Left kidney (tissue), 2 donors: ENCODE measurements around the gene LRIG1. TPM values are rescaled to one million over a fixed set of nuclear protein-coding genes. Genes with fewer than 3 reads are reported as not detected.

Experiments
- DNase-seq: peaks from one replicate; pipeline ENCODE4 v3.0.0-alpha.2; 2013
- polyA plus RNA-seq: library from polyadenylated mRNA; unstranded; fragments of 120-200 nt; gene quantifications from one replicate; pipeline ENCODE4 v1.2.1, GENCODE V29; 2013; ENCODE audit not compliant: insufficient read length

Gene LRIG1
- polyA plus RNA-seq, 1 donor, result 25.8 TPM

DNA sequence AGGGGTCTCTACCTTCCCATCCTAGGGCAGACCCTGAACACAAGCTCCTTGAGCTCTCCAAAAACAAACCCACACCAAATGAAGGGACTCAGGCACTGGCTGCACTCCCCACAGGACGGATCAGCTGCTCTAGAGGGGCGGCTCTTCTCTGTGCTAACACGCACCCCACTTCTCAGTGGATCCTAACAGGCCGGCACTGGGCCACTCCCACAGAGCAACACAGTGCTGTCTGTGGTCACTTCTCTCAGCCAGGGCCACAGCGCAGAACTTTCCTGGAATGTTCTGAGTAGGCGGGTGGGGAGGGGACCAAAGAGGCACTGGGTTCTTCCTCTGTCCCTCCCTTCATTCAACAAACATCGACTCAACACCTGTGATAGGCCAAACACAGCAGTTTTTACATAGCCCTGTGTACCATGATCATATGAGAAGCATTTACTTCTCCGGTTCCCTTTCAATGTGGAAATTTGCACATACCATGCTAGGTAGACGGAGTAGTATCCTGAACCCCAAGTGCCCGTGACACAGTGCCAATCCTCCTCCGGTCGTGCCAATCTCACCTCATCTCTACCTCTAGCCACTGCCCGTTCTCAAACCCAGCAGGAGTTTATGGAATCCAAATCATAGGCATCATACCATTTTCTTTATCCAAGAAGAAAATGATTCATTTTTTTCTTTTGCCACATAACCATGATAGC lies 98.1 kb downstream of the LRIG1 start:
- no peak for DNase-seq

DNA sequence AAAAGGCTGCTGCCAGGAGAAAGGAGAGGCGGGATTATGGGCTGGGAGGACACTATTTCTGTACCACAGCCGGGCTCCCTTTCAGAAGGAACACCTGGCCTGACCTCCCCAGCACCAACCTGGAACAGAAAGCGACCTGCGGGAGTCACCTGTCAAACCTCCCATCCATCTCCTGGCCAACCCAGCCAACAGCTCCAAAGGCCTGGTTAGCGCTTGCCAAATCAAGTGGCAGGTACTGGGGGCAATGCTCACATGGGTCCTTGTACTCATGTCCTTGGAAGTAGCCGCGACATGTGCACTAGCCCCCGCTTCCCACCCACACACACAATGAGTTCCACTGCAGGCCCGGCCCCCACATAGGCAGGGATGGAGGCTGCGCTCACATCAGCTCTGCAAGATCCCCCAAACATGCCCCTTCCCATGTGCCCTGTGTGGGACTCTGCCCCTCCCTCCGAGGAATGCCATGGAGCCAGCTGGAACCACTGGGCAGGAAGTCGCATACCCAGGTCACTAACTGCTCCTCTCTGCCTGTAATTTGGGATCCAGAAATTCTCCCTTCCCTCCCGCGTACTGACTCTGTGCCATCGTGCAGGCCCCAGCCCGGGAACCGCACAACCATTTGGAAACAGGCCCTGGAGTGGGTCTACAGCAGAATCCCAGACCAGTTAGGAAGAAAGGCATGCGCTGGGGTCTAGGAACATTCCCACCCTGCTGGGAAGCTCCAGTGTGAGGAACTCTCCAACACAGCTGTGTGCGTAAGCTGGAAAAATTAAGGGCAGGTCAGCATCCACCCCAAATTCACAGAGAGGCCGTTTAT lies 98.9 kb downstream of the LRIG1 start:
- DNase-seq, result no peak

DNA sequence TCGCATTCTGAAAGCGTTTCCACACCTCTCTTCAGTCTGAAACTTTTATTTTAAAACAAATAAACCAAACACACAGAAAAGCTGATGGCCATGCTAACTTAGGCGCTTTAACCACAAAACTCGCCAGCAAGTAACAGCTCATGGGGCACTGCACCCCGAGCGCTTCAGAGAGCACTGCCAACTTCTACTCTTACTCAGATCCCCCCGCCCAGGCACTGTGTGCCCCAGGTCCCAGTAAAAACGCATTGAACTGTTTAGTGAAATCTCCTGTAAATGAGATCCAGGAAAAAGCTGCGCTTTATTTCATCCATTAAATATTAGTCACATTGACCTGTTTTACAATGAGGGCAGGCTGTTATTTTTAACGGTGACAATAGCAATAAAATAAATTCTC lies 99.7 kb downstream of the LRIG1 start:
- DNase-seq, result no peak

DNA sequence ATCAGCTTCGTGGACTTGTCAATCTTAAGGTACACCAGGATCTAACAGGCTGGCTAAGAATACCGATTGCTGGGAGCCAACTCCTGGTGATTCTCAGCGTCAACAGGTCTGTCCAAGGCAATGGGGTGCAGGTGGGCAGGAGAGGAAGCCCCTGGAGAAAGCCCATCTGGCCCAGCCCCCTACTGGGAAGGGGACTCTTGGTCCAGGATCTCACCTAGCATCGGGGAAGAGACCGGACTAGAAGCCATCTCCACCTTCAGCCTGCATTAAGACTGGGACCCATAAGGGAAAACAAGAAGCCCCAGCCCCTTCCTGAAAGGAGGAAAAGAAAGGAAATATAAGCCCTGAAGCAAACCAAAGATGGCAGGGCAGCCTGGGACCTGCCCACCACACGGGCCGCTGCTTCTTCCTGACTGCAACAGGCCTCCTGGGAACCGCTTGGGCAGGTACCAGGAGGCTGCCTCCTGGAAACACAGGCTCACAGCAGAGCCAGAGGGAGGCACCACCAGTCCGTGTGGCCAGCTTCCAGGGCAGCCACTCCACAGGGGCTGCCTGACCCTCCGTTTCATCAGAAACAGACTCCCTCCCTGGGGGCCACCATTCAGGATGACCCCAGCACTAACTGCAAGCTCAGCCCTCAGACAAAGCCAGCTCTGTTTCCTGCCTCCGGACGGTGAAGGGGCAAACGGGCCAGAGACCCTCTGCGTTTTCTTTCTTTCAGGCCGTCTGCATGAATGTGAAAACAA lies 100.2 kb downstream of the LRIG1 start:
- no peak for DNase-seq

DNA sequence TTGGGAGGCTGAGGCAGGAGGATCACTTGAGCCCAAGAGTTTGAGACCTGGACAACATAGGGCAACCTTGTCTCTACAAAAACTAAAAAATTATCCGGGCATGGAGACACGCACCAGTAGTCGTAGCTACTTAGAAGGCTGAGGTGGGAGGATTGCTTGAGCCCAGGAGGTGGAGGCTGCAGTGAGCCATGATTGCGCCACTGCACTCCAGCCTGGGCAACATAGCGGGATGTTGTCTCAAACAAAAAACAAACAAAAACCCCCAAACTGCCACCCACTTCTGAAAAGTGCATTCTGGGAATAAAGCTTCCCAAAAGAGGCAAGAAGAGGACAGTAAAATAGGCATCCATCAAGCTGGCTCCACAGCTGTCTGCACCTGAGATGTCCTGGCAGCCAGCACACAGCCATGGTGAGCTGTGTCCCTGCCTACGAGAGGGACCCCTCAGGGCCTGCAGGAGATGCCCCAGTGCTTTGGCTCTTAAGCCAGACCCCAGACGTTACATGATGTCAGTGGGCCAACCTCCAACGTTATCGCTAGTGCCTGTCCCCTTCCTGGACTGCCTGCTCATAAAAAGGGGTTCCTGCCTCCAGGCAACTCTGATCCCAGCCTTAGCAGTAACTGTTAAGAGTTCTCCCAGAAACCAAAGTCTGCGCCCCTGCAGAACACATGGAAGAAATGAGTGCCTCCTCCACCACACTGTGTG lies 101.1 kb downstream of the LRIG1 start:
- no peak for DNase-seq

DNA sequence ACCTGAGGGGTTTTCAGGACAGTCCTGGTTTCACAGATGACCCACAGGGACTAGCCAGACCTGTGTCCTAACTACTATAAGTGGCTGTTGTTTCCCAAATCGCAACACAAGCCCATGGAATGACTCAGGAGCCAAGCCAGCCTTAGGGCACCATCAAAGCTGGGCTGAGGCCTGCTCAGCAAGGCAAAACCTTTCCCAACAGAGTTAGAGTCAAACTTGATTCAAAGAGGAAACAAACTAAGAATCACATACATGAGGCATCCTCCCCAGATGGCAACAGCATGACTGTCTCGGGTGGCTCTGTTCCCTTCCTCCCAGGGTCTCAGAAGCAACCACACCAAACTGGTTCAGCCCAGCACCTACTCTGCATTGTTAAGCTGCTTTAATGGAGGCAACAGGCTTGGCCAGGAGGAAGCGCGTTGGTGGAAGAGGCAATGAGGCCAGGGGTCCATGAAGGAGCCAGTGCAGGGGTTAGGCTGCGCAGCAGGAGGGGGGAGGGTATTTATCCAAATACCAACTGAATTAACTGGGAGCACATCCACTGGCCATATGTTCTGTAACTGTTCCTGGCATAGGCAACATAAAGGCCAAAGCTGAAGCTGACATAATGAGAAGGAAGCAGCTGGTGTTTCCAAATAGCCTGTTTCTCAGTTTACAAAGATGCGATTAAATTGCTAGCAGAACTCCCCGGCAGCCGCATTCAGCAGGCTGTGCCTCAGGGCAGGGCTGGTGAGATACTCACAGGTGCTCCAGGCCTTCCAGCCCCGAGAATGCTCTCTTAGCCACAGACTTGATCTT lies 102.4 kb downstream of the LRIG1 start:
- DNase-seq, result no peak

DNA sequence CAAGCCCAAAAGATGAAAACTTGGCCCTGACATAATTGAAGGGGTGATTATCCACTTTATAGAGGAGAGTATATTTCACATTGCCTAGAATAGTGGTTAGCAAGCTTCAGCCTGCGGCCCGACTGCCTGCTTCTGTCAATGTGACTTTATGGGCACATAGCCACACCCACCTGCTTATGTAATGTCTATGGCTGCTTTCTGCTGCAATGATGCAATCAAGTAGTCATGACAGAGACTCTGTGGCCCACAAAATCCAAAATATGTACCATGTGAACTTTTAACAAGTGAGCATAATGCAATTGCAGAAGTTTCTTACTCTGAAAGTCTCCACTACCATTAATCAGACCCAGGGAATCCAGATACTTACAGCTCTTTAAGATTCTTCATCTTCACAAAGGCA lies 103.1 kb downstream of the LRIG1 start:
- DNase-seq, result no peak

DNA sequence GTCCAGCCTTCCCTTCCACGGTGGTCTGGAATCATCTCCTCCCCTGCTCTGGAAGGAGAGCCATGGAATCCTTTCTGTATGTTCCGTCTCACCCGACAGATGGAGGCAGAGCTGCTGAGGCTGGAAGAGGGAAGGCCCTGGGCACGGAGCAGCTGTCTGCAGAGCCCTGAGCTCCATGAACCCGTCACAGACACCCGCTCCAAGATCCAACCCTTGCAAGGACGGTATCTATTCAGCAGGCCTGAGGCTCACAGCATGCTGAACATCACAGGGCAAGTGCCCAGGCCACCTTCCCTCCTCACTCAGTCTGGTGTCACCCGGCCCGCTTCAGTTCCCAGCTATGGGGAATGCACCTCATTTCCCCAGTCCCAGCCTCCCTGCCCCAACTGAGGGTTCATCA lies 103.9 kb downstream of the LRIG1 start:
- DNase-seq, result no peak

DNA sequence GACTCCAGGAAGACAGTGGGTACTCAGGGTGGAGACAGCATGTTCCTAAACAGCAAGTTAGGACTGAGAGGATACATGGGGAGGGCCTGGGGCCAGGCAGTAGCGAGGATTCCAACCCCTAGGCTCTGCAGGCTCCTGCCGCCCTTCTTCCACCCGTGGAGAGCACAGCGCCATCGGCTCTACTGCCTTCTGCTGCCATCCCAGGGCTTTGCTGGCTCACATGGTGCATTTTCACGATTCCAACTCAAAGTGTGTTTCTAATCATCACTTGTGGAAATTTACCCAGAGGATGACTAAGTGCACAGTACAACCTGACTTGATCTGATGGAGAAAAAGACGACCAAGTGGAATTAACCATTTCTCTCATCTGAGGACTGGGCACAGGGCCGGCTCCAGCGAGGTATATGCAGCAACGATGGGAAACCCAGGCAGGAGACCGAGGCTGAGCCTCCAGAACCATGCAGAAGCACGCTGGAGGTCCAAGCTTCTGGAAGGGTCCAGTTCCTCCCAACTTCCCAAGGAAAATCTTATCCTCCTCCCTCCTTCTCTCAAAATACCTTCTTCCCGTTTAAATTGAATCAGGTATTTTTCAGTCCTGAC lies 104.6 kb downstream of the LRIG1 start:
- DNase-seq, result no peak

DNA sequence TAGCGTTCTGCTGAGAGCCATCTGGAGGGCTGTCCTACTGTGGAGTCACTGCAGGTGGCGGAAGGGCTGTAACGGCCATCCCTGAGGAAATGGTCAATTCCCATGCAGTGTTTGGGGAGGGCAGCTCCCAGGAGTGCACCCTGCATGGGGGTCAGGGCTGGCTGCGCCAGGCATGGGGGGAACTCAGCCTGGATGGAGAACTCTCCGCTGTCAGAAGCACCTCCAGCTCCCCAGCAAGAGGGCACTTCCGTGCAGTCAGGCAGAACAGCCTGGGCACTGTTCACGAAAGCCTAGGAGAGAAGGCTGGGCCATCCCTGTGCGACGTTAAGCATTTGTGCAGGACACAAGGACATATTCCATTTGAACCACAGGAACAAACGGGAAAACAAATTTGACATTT lies 105.2 kb downstream of the LRIG1 start:
- DNase-seq, result no peak

DNA sequence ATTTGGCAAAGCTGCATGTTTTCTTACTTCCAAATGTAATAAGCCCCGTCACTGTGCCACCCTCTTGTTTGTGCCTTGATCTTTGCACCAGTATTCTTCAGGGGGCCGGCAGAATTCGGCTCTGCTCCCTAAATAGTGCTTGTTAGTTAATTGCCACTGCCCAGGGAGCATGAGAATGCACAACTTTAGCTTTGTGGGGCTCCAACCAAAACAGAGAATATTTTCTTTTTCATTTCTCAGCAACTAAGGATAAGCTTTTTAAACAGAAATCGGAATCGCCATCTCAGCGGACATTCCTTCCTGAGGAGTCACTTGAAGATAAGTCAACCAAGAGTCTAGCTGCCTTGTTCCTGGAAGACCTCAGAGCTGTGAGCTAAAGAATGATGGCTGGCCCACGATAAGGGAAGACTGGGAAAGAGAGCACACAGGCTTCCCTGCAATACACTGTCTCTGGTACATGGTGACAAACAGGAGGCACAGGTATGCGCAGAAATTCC lies 106.0 kb downstream of the LRIG1 start:
- no peak for DNase-seq

DNA sequence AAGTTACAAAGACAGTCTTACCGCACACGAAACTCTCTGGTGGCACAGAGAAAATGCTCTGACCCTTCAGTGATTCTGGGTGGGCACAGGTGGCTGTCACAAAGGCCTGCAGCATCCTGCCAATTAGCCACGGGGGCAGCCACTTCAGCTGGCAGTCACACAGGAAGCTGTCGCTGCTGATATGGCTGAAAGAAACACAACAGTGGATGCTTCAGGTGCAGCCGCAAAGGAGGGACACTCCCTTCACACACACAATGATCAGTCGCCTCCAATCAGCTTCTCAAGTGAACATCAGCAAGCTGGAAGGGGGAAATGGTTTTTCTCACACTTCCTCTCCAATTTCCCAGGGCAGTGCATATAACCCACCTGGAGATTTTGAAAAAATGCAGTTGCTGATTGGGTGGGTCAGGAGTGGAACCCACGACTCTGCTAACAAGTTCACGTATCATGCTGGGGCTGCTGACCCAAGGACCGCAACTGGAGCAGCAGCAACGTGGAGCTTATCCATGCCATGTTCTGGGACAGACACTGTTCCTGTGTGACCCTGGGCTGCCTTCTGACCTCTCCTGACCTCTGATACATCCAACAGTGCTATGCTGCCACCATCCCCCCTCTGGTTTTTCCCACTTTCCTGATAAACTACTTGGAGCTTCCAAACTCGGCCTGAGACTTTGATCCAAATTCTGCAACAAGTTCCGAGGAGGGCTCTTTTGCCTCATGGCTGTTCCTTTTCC lies 106.6 kb downstream of the LRIG1 start:
- DNase-seq, result no peak

DNA sequence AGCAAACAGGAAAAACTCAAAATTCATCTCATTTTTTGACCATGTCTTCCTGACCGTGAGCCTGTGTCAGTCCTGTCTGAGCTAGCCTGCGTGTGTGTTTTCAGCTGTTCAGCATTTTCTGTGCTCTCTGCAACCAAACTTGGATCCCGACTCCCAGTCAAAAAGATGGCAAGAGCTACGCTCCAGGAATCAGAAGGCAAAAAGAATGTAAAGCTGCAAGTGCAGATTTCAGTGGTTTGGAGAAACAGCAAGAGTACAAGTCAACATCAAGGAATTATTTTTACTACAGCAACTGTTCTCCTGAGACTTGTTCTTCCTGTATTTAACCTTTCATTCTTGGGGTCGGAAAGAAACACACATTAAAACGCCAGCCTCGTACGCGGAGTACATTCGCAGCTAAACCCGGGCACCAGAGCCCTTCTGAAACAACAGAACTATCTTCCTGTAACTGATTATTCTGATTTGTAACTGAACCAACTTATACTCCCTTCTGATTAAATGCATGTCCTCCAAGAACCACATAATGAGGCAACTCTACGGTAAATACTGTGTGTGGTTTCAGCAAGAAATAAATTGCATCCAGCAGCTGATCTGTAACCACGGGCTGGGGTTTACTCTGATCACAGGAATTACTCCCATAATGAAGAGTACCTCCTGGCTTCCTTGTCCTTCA lies 107.4 kb downstream of the LRIG1 start:
- DNase-seq, result no peak

DNA sequence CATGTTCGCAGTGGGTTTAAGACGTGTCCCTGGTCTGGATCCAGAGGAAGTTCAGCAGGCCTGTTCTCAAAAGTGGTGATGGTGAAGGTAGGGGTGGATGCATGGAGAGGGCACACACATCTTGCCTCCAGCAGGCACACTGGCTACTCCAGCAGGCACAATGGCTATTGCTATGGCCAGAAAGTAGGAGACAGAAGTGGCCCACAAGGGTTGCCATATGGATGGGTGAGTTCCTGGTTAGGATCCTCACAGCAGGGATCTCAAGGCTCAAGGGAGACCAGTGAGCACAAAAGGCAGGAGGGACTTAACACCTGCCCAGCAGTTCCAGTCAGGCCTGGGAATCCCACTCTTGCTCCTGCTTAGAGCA lies 107.9 kb downstream of the LRIG1 start:
- no peak for DNase-seq

DNA sequence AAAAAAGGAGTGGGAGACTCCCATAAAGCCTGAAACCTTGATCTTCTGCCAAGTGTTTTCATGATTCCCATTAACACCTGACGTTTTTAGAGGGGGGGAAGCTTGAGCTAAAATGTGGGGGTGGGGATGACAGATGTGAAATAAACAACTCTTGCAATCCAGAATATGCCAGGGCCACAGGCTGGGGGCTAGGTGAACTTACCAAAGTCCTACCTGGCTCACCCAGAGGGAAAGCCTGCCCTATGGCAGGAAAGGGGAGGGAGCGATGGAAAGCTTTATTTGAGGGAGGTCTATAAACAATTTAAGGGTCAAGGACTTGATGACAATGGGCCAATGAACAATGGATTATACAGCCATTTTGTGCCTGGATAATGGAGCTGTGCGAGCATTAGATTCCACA lies 108.3 kb downstream of the LRIG1 start:
- DNase-seq, result no peak

DNA sequence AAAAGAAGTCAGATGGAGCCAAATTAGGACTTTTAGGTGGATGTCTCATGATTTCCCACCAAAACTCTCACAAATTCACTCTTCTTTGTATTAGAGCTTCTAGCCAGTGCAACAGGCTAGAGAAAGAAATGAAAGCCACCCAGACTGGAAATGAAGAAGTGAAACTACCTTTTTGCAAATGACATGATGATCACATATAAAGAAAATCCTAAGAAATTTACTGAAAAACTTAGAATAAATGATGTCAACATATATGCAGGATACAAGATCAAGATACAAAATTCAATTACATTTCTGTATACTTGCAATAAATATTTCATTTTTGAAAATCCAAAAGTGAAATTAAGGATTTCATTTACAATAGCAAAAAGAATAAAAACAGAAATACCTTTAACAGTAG lies 110.8 kb downstream of the LRIG1 start:
- no peak for DNase-seq

DNA sequence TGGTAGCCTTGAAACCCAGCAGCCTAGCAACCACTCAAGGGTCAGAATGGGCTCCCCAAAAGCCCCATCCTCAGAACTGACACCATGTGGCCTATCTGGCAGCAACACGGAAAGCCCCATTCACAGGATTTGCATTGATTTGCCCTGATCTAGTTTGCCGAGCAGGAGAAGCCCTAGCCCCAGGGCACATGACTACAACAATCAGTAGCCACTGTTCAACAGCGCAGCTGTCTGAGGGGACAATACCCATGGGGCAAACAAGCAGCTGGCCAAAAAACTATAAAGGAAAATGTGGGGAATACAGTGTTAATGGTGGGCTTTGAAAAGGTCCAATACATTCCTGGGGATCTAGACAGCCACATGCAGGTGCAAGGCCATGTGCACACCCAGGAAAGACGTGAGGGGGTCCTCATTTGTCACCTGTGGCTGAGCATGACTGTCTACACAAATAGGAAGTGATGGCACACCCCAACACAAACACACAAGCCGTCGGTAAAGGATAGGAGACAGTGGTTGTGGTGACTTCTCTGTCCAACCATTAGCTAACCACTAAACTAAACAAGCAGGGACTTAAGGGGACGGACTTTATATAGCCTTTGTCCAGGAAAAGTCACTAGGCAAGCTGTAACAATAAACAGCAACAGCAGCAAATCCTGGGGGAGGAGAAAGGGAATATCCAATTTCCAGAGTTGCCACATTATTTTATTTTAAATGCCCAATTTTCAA lies 113.7 kb downstream of the LRIG1 start:
- no peak for DNase-seq

DNA sequence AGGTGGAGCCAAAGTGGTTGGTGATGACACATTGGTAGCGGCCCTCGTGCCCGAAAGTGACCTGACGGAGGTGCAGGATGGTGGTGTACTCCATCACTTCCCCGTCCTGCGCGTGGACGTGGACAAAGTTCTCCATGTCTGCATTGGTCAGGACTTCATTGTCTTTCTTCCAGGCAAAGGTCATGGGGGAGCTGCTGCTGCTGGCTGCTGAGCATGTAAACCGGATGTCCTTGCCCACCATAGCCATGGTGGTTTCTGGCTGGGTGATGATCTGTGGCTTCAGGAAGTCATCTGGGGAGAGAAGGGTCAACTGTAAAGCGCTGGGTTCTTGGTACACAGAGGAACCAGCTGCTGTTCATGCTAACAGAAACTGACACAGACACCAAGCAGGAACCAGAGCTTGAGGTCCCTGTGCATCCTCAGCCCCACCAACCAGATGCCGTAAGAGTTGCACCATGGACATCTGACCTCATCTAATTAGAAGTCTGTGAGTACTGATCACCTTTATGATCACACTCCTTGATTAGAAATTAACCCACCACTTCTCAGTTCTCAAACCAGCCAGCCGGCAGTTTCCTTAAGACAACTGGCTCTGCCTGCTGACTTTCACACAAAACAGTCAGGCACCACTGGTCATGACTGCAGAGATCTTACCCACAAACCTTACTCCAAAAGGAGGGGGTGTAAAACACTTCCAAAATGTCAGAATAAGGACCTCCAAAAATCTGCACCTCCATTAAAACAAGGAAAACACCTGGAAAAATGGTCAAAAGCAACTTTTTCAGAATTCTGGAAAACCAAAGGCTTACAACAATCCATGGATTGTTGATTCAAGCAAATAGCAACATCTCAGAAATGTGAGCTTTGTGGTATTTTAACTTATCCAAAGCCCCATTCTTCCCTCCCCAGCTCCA lies 114.6 kb downstream of the LRIG1 start:
- no peak for DNase-seq
